ENCODE measurements around the gene GRIK2. TPM values are rescaled to one million over a fixed set of nuclear protein-coding genes. Genes with fewer than 3 reads are reported as not detected.

GRIK2 gene
- total RNA-seq, 1 donor from 2014 or later = 95.5 TPM

GRCh38 chr6:101799531-101799930, 406.0 kb downstream of the GRIK2 start:
- Mint-ChIP-seq H3K9me3 (ENCODE audit: unreplicated experiment) (peaks cover 2% of the 10 kb centered on the region), H3K27ac (ENCODE audit: unreplicated experiment) (no peak overlapping the region), H3K4me3 (ENCODE audit: unreplicated experiment) (no peak overlapping the region), H3K36me3 (ENCODE audit: unreplicated experiment) (peaks cover 6% of the 10 kb centered on the region), H3K27me3 (ENCODE audit: unreplicated experiment) (peaks cover 3% of the 10 kb centered on the region), H3K4me1 (ENCODE audit: low read depth, unreplicated experiment) (peaks cover 3% of the 10 kb centered on the region)
- DNase-seq = no peak
- no peak for TF ChIP-seq CTCF (IDR thresholded peaks at IDR 0.05; ENCODE audit: partially characterized antibody, unreplicated experiment)

- DNase-seq = no peak
- Mint-ChIP-seq H3K27ac (ENCODE audit: unreplicated experiment) (no peak overlapping the region), H3K36me3 (ENCODE audit: unreplicated experiment) (no peaks in the 10 kb centered on the region), H3K9me3 (ENCODE audit: unreplicated experiment) (no peaks in the 10 kb centered on the region), H3K27me3 (ENCODE audit: unreplicated experiment) (no peaks in the 10 kb centered on the region), H3K4me1 (ENCODE audit: low read depth, unreplicated experiment) (peaks cover 3% of the 10 kb centered on the region), H3K4me3 (ENCODE audit: unreplicated experiment) (no peak overlapping the region)
- TF ChIP-seq CTCF (IDR thresholded peaks at IDR 0.05; ENCODE audit: partially characterized antibody, unreplicated experiment) = no peak
Observed at GRCh38 chr6:101800598-101800997, 407.1 kb downstream of the GRIK2 start.

- H3K27me3 Mint-ChIP-seq (ENCODE audit: unreplicated experiment) = no peaks in the 10 kb centered on the region
- no peaks in the 10 kb centered on the region for H3K36me3 Mint-ChIP-seq (ENCODE audit: unreplicated experiment)
- peaks cover 3% of the 10 kb centered on the region for H3K4me1 Mint-ChIP-seq (ENCODE audit: low read depth, unreplicated experiment)
- TF ChIP-seq CTCF (IDR thresholded peaks at IDR 0.05; ENCODE audit: partially characterized antibody, unreplicated experiment) = no peak
- DNase-seq = no peak
- H3K27ac Mint-ChIP-seq (ENCODE audit: unreplicated experiment) = no peak overlapping the region
- no peak overlapping the region for H3K4me3 Mint-ChIP-seq (ENCODE audit: unreplicated experiment)
- peaks cover 2% of the 10 kb centered on the region for H3K9me3 Mint-ChIP-seq (ENCODE audit: unreplicated experiment)
Observed at GRCh38 chr6:101803136-101803535, 409.6 kb downstream of the GRIK2 start.

- no peak for TF ChIP-seq CTCF (IDR thresholded peaks at IDR 0.05; ENCODE audit: partially characterized antibody, unreplicated experiment)
- H3K27me3 Mint-ChIP-seq (ENCODE audit: unreplicated experiment) = no peaks in the 10 kb centered on the region
- H3K36me3 Mint-ChIP-seq (ENCODE audit: unreplicated experiment) = no peaks in the 10 kb centered on the region
- no peak overlapping the region for H3K4me3 Mint-ChIP-seq (ENCODE audit: unreplicated experiment)
- no peak overlapping the region for H3K27ac Mint-ChIP-seq (ENCODE audit: unreplicated experiment)
- DNase-seq = no peak
- H3K9me3 Mint-ChIP-seq (ENCODE audit: unreplicated experiment) = peaks cover 2% of the 10 kb centered on the region
- no peaks in the 10 kb centered on the region for H3K4me1 Mint-ChIP-seq (ENCODE audit: low read depth, unreplicated experiment)
Observed at GRCh38 chr6:101806241-101806640, 412.7 kb downstream of the GRIK2 start.

GRCh38 chr6:101811108-101811507, 417.6 kb downstream of the GRIK2 start:
- no peak overlapping the region for H3K27ac Mint-ChIP-seq (ENCODE audit: unreplicated experiment)
- H3K36me3 Mint-ChIP-seq (ENCODE audit: unreplicated experiment) = no peaks in the 10 kb centered on the region
- peaks cover 2% of the 10 kb centered on the region for H3K9me3 Mint-ChIP-seq (ENCODE audit: unreplicated experiment)
- no peak overlapping the region for H3K4me3 Mint-ChIP-seq (ENCODE audit: unreplicated experiment)
- no peaks in the 10 kb centered on the region for H3K4me1 Mint-ChIP-seq (ENCODE audit: low read depth, unreplicated experiment)
- no peak for TF ChIP-seq CTCF (IDR thresholded peaks at IDR 0.05; ENCODE audit: partially characterized antibody, unreplicated experiment)
- no peaks in the 10 kb centered on the region for H3K27me3 Mint-ChIP-seq (ENCODE audit: unreplicated experiment)
- DNase-seq = no peak
